CD14-positive monocyte (primary cell): Measurements from ENCODE around the gene KIAA1586. TPM values are rescaled to one million over a fixed set of nuclear protein-coding genes. Genes with fewer than 3 reads are reported as not detected.

ENCODE experiments used
- DNase-seq, 3 donors: peaks; one replicate each; pipeline ENCODE4 v3.0.0-alpha.2; 2011 to 2022
- H2AFZ ChIP-seq: 2 replicates; pipeline ENCODE4 v1.6.0; 2012; ENCODE audit warnings: mild to moderate bottlenecking, low read depth, low read length, inconsistent platforms; ENCODE audit not compliant: insufficient read depth, poor library complexity, severe bottlenecking
- H3K27ac ChIP-seq, 2 donors: 1 replicate in 1 of 2; 2 replicates in 1 of 2; pipeline ENCODE4 v1.5.1; 2012 to 2013; ENCODE audit warnings: low read length in 2 of 2, control low read depth in 1 of 2, inconsistent platforms in 1 of 2, low read depth in 1 of 2, mild to moderate bottlenecking in 1 of 2
- H3K27me3 ChIP-seq, 2 donors: one replicate each; pipeline versions ENCODE4 v1.6.0 to v1.6.1; 2011 to 2013; ENCODE audit warnings: low read length in 2 of 2; ENCODE audit not compliant: control insufficient read depth in 2 of 2, insufficient read depth in 2 of 2
- H3K36me3 ChIP-seq, 2 donors: replicated peaks in 1 of 2; 1 replicate in 1 of 2; 2 replicates in 1 of 2; pipeline versions ENCODE4 v1.5.1 to v1.6.1; 2012 to 2013; ENCODE audit warnings: low read length in 2 of 2, control low read depth in 1 of 2, inconsistent platforms in 1 of 2, mild to moderate bottlenecking in 1 of 2; ENCODE audit not compliant: insufficient read depth in 2 of 2, control insufficient read depth in 1 of 2
- H3K4me1 ChIP-seq, 2 donors: 1 replicate in 1 of 2; 2 replicates in 1 of 2; pipeline versions ENCODE4 v1.5.1 to v1.6.1; 2012 to 2013; ENCODE audit warnings: low read length in 2 of 2, control low read depth in 1 of 2, inconsistent platforms in 1 of 2, mild to moderate bottlenecking in 1 of 2, moderate library complexity in 1 of 2; ENCODE audit not compliant: insufficient read depth in 2 of 2, control insufficient read depth in 1 of 2
- H3K4me2 ChIP-seq: replicated peaks from 2 replicates; pipeline ENCODE3; 2012; ENCODE audit warnings: low read length, moderate library complexity, mild to moderate bottlenecking; ENCODE audit not compliant: poor library complexity, severe bottlenecking; ENCODE audit errors: extremely low read depth
- H3K4me3 ChIP-seq, 3 experiments: fragments of 200-600 bp in 1 of 3; sonication (generic) in 1 of 3; replicated peaks in 1 of 3; 1 replicate in 2 of 3; 2 replicates in 1 of 3; pipeline ENCODE4 v1.5.1; 2011 to 2013; ENCODE audit warnings: low read length in 3 of 3, mild to moderate bottlenecking in 3 of 3, control low read depth in 2 of 3, low read depth in 2 of 3, inconsistent platforms in 1 of 3, moderate library complexity in 1 of 3
- H3K79me2 ChIP-seq: 2 replicates; pipeline ENCODE4 v1.6.0; 2012; ENCODE audit warnings: mild to moderate bottlenecking, control low read depth, inconsistent platforms, low read length, moderate library complexity; ENCODE audit not compliant: insufficient read depth
- H3K9ac ChIP-seq: 2 replicates; pipeline ENCODE4 v1.6.0; 2017; ENCODE audit warnings: low read length, mild to moderate bottlenecking; ENCODE audit not compliant: insufficient read depth, poor library complexity, severe bottlenecking
- H3K9me3 ChIP-seq, 2 donors: replicated peaks in 1 of 2; 1 replicate in 1 of 2; 2 replicates in 1 of 2; pipeline versions ENCODE4 v1.5.1 to v1.6.1; 2012 to 2013; ENCODE audit warnings: low read length in 2 of 2, control low read depth in 1 of 2; ENCODE audit not compliant: control insufficient read depth in 1 of 2, insufficient read depth in 1 of 2
- H4K20me1 ChIP-seq: 2 replicates; pipeline ENCODE4 v1.6.0; 2012; ENCODE audit warnings: mild to moderate bottlenecking, low read length, control low read depth, moderate library complexity; ENCODE audit not compliant: insufficient read depth
- H3K27ac Mint-ChIP-seq, 7 donors: one replicate each; pipeline ENCODE4 v1.8.0; 2020; ENCODE audit warnings: mild to moderate bottlenecking in 7 of 7, mixed read lengths in 7 of 7, moderate library complexity in 6 of 7, inconsistent platforms in 2 of 7
- H3K27me3 Mint-ChIP-seq, 3 donors: one replicate each; pipeline ENCODE4 v1.8.0; 2021 to 2022; ENCODE audit warnings: low read depth in 3 of 3, mild to moderate bottlenecking in 3 of 3, mixed read lengths in 3 of 3, moderate library complexity in 3 of 3, inconsistent platforms in 1 of 3
- H3K36me3 Mint-ChIP-seq, 2 donors: one replicate each; pipeline ENCODE4 v1.8.0; 2020; ENCODE audit warnings: mixed read lengths in 2 of 2, inconsistent platforms in 1 of 2, mild to moderate bottlenecking in 1 of 2
- H3K4me1 Mint-ChIP-seq: one replicate; pipeline ENCODE4 v1.8.0; 2020; ENCODE audit warnings: mild to moderate bottlenecking, mixed read lengths
- H3K4me3 Mint-ChIP-seq, 2 donors: one replicate each; pipeline ENCODE4 v1.8.0; 2020; ENCODE audit warnings: mild to moderate bottlenecking in 2 of 2, mixed read lengths in 2 of 2, moderate library complexity in 1 of 2
- H3K9me3 Mint-ChIP-seq, 7 donors: one replicate each; pipeline ENCODE4 v1.8.0; 2020 to 2022; ENCODE audit warnings: mixed read lengths in 7 of 7, mild to moderate bottlenecking in 6 of 7, moderate library complexity in 6 of 7, inconsistent platforms in 2 of 7
- WGBS: methylation state at CpG from one replicate; pipeline ENCODE4 v1.1.5; 2013; ENCODE audit warnings: missing lambda C conversion rate; ENCODE audit not compliant: insufficient coverage; 5-methylcytosine and 5-hydroxymethylcytosine counted together
- intact Hi-C, 2 donors: fragments of 100-400 bp; cut with micrococcal nuclease; formaldehyde crosslinking; loops; one replicate each; pipeline versions ENCODE4 v1.15.0 to v1.15.1; 2023
- polyA plus RNA-seq, 3 donors: library from polyadenylated mRNA; depleted of rRNA in 1 of 3; unstranded in 2 of 3; stranded (reverse) in 1 of 3; fragments of 300-500 nt in 2 of 3; fragments of >200 nt in 1 of 3; fragmentation: Illumina TruSeq in 2 of 3; gene quantifications; 1 replicate in 2 of 3; 2 replicates in 1 of 3; pipeline ENCODE4 v1.2.3, GENCODE V29; 2012 to 2021
- TF ChIP-seq, protein P1 (sequence below): fragments of 200-600 bp; IDR thresholded peaks from one replicate; pipeline ENCODE4 v1.8.0; 2022; ENCODE audit warnings: antibody characterized with exemption, mild to moderate bottlenecking

The KIAA1586 gene
- polyA plus RNA-seq, 3 donors, result 1.1 to 5.0 (median 4.4) TPM

- no peaks in the 10 kb centered on the region for H3K36me3 Mint-ChIP-seq
- Histone ChIP-seq H3K27ac (no peak overlapping the region), H3K4me3 (no peak overlapping the region), H3K9ac (no peak overlapping the region), H3K9me3 (peaks cover 7 to 12% of the 10 kb centered on the region in 2 donors), H3K36me3 (no peaks in the 10 kb centered on the region), H3K27me3 (no peaks in the 10 kb centered on the region), H3K4me2 (no peak overlapping the region), H3K4me1 (no peaks in the 10 kb centered on the region), H4K20me1 (no peaks in the 10 kb centered on the region), H2AFZ (no peak overlapping the region), H3K79me2 (no peaks in the 10 kb centered on the region)
- intact Hi-C loops, result no loop called here
- no peaks in the 10 kb centered on the region for H3K4me1 Mint-ChIP-seq
- peaks cover 10 to 28% (median 22%) of the 10 kb centered on the region in 7 donors for H3K9me3 Mint-ChIP-seq
- TF ChIP-seq, protein P1, sequence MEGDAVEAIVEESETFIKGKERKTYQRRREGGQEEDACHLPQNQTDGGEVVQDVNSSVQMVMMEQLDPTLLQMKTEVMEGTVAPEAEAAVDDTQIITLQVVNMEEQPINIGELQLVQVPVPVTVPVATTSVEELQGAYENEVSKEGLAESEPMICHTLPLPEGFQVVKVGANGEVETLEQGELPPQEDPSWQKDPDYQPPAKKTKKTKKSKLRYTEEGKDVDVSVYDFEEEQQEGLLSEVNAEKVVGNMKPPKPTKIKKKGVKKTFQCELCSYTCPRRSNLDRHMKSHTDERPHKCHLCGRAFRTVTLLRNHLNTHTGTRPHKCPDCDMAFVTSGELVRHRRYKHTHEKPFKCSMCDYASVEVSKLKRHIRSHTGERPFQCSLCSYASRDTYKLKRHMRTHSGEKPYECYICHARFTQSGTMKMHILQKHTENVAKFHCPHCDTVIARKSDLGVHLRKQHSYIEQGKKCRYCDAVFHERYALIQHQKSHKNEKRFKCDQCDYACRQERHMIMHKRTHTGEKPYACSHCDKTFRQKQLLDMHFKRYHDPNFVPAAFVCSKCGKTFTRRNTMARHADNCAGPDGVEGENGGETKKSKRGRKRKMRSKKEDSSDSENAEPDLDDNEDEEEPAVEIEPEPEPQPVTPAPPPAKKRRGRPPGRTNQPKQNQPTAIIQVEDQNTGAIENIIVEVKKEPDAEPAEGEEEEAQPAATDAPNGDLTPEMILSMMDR, result no peak
- peaks cover 0 to 4% (median 0%) of the 10 kb centered on the region in 3 donors for H3K27me3 Mint-ChIP-seq
- H3K4me3 Mint-ChIP-seq, result no peak overlapping the region
- no peak overlapping the region for H3K27ac Mint-ChIP-seq
- no peak for DNase-seq
Measured at GRCh38 chr6:57002197-57002596, 44.3 kb upstream of the KIAA1586 start.

DNA sequence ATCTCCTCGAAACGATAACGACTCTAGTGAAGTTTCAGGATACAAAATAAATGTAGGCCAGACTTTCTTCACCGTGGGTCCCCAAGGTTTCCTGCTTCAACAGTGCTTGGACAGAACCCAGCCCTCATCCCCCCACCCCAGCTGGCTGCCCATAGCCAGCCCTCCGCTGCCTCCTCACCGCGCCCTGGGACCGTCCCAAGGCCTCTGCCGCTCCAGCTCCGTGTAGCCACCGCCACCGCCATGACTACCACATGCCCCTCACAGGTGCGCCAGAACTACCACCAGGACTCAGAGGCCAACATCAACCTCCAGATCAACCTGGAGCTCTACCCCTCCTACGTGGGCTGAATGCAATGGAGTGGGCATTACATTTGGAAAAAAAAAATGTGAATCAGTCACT is 42.2 kb upstream of the KIAA1586 start:
- no peaks in the 10 kb centered on the region for H3K36me3 Mint-ChIP-seq
- no peaks in the 10 kb centered on the region for H3K36me3 ChIP-seq
- no peak overlapping the region for H3K27ac ChIP-seq
- intact Hi-C loops, result no loop called here
- no peaks in the 10 kb centered on the region for H3K79me2 ChIP-seq
- TF ChIP-seq, protein P1, result no peak
- no peak overlapping the region for H3K4me3 ChIP-seq
- 98% methylated on average over 12 of the region's 14 CpGs for WGBS
- H3K9ac ChIP-seq, result no peak overlapping the region
- H3K4me1 Mint-ChIP-seq, result no peaks in the 10 kb centered on the region
- no peak overlapping the region for H3K27ac Mint-ChIP-seq
- peaks cover 0 to 4% (median 0%) of the 10 kb centered on the region in 3 donors for H3K27me3 Mint-ChIP-seq
- peaks cover 3 to 12% (median 9%) of the 10 kb centered on the region in 7 donors for H3K9me3 Mint-ChIP-seq
- peaks cover under 1 to 6% of the 10 kb centered on the region in 2 donors for H3K9me3 ChIP-seq
- no peaks in the 10 kb centered on the region for H4K20me1 ChIP-seq
- H2AFZ ChIP-seq, result no peak overlapping the region
- no peaks in the 10 kb centered on the region for H3K27me3 ChIP-seq
- H3K4me3 Mint-ChIP-seq, result no peak overlapping the region
- no peak for DNase-seq
- H3K4me2 ChIP-seq, result no peak overlapping the region
- H3K4me1 ChIP-seq, result no peaks in the 10 kb centered on the region
